Liver (tissue), 9 donors: ENCODE measurements around the gene CELF5. TPM values are rescaled to one million over a fixed set of nuclear protein-coding genes. Genes with fewer than 3 reads are reported as not detected.

Source experiments
- DNase-seq: peaks from one replicate; pipeline ENCODE4 v3.0.0-alpha.2; 2017; ENCODE audit warnings: low spot score
- H3K27ac ChIP-seq, 2 donors: one replicate each; pipeline ENCODE4 v1.7.0; 2013; ENCODE audit warnings: inconsistent platforms in 2 of 2, low read length in 2 of 2, control low read depth in 1 of 2, low read depth in 1 of 2, mild to moderate bottlenecking in 1 of 2
- H3K27me3 ChIP-seq, 4 donors: one replicate each; pipeline versions ENCODE4 v1.6.1 to v1.7.0; 2013; ENCODE audit warnings: low read length in 3 of 4, inconsistent platforms in 1 of 4, mild to moderate bottlenecking in 1 of 4, moderate library complexity in 1 of 4; ENCODE audit not compliant: control insufficient read depth in 4 of 4, insufficient read depth in 4 of 4
- H3K36me3 ChIP-seq, 4 donors: one replicate each; pipeline versions ENCODE4 v1.6.1 to v1.7.0; 2013; ENCODE audit warnings: low read length in 3 of 4, mild to moderate bottlenecking in 3 of 4, low read depth in 1 of 4, moderate library complexity in 1 of 4; ENCODE audit not compliant: control insufficient read depth in 4 of 4, insufficient read depth in 3 of 4
- H3K4me1 ChIP-seq, 4 donors: one replicate each; pipeline versions ENCODE4 v1.6.1 to v1.7.0; 2013; ENCODE audit warnings: low read length in 3 of 4, mild to moderate bottlenecking in 3 of 4, moderate library complexity in 1 of 4; ENCODE audit not compliant: control insufficient read depth in 4 of 4, insufficient read depth in 4 of 4
- H3K4me3 ChIP-seq, 3 donors: one replicate each; pipeline versions ENCODE4 v1.6.1 to v1.7.0; 2013; ENCODE audit warnings: low read length in 3 of 3, control low read depth in 1 of 3, low read depth in 1 of 3, mild to moderate bottlenecking in 1 of 3
- H3K9ac ChIP-seq, 2 donors: one replicate each; pipeline ENCODE4 v1.7.0; 2013; ENCODE audit warnings: low read length in 2 of 2, mild to moderate bottlenecking in 2 of 2, moderate library complexity in 2 of 2, control low read depth in 1 of 2, low read depth in 1 of 2
- H3K9me3 ChIP-seq, 4 donors: one replicate each; pipeline versions ENCODE4 v1.6.1 to v1.7.0; 2013; ENCODE audit warnings: low read length in 3 of 4; ENCODE audit not compliant: control insufficient read depth in 4 of 4
- ATF3 ChIP-seq: IDR thresholded peaks from 2 replicates; pipeline ENCODE4 v1.6.1; 2016; ENCODE audit warnings: antibody characterized with exemption
- EGR1 ChIP-seq, 2 donors: IDR thresholded peaks; 2 replicates each; pipeline ENCODE4 v1.6.1; 2016 to 2018; ENCODE audit warnings: antibody characterized with exemption in 2 of 2, low read depth in 2 of 2
- FOXA1 ChIP-seq: IDR thresholded peaks from 2 replicates; pipeline ENCODE4 v1.6.1; 2016; ENCODE audit warnings: antibody characterized with exemption
- FOXA2 ChIP-seq: IDR thresholded peaks from 2 replicates; pipeline ENCODE4 v1.6.1; 2016; ENCODE audit warnings: antibody characterized with exemption
- GABPA ChIP-seq, 2 donors: IDR thresholded peaks in 1 of 2; conservative IDR thresholded peaks in 1 of 2; 2 replicates each; pipeline ENCODE4 v1.6.1; 2016; ENCODE audit warnings: antibody characterized with exemption in 2 of 2, mild to moderate bottlenecking in 1 of 2, moderate library complexity in 1 of 2
- HNF4A ChIP-seq, 2 donors: conservative IDR thresholded peaks; 2 replicates each; pipeline ENCODE4 v1.6.1; 2016; ENCODE audit warnings: antibody characterized with exemption in 2 of 2, mild to moderate bottlenecking in 2 of 2
- HNF4G ChIP-seq: IDR thresholded peaks from 2 replicates; pipeline ENCODE4 v1.6.1; 2016; ENCODE audit warnings: antibody characterized with exemption
- JUND ChIP-seq, 2 donors: IDR thresholded peaks; 2 replicates each; pipeline ENCODE4 v1.6.1; 2016; ENCODE audit warnings: antibody characterized with exemption in 2 of 2
- NR2F2 ChIP-seq: IDR thresholded peaks from 2 replicates; pipeline ENCODE4 v1.6.1; 2016; ENCODE audit warnings: antibody characterized with exemption
- RAD21 ChIP-seq, 2 donors: IDR thresholded peaks; 2 replicates each; pipeline ENCODE4 v1.6.1; 2016; ENCODE audit warnings: antibody characterized with exemption in 2 of 2, mild to moderate bottlenecking in 2 of 2
- RXRA ChIP-seq, 2 donors: IDR thresholded peaks; 2 replicates each; pipeline ENCODE4 v1.6.1; 2017 to 2018; ENCODE audit warnings: antibody characterized with exemption in 2 of 2, mild to moderate bottlenecking in 1 of 2
- TAF1 ChIP-seq: conservative IDR thresholded peaks from 2 replicates; pipeline ENCODE4 v1.6.1; 2016; ENCODE audit warnings: antibody characterized with exemption, mild to moderate bottlenecking
- YY1 ChIP-seq: IDR thresholded peaks from 2 replicates; pipeline ENCODE4 v1.6.1; 2016; ENCODE audit warnings: antibody characterized with exemption, mild to moderate bottlenecking
- ZBTB33 ChIP-seq: IDR thresholded peaks from 2 replicates; pipeline ENCODE4 v1.6.1; 2016; ENCODE audit warnings: antibody characterized with exemption
- WGBS: extraction: QIAGEN DNeasy Blood & Tissue Kit; methylation state at CpG from one replicate; pipeline ENCODE4 v1.1.7; 2013; 5-methylcytosine and 5-hydroxymethylcytosine counted together
- polyA plus RNA-seq, 2 donors: library from polyadenylated mRNA; stranded (reverse) in 1 of 2; unstranded in 1 of 2; fragments of 200-250 nt in 1 of 2; fragments of >200 nt in 1 of 2; fragmentation: Nextera tagmentation in 1 of 2; extraction: Ambion mirVana in 1 of 2; gene quantifications; one replicate each; pipeline versions ENCODE4 v1.2.1 to v1.2.3, GENCODE V29; 2013 to 2015
- total RNA-seq, 2 donors: library from RNA; depleted of rRNA; stranded (reverse); fragments of >200 nt; gene quantifications; one replicate each; pipeline ENCODE4 v1.2.3, GENCODE V29; 2014
- TF ChIP-seq, protein P1 (sequence below): fragments of 150-350 bp; IDR thresholded peaks from 2 replicates; pipeline ENCODE4 v1.5.1; 2017; ENCODE audit warnings: improper control_type of control experiment, low read depth, low read length; ENCODE audit not compliant: missing input control
- TF ChIP-seq, protein P2 (sequence below): IDR thresholded peaks from 2 replicates; pipeline ENCODE4 v1.6.1; 2016; ENCODE audit warnings: antibody characterized with exemption
- donor health status: healthy.
- donor health status: healthy.
- donor health status: healthy.
- donor health status: healthy.
- donor health status: healthy.

The CELF5 gene
- total and polyA plus RNA-seq, 4 donors, result 0.06 to 0.50 (median 0.26) TPM

DNA sequence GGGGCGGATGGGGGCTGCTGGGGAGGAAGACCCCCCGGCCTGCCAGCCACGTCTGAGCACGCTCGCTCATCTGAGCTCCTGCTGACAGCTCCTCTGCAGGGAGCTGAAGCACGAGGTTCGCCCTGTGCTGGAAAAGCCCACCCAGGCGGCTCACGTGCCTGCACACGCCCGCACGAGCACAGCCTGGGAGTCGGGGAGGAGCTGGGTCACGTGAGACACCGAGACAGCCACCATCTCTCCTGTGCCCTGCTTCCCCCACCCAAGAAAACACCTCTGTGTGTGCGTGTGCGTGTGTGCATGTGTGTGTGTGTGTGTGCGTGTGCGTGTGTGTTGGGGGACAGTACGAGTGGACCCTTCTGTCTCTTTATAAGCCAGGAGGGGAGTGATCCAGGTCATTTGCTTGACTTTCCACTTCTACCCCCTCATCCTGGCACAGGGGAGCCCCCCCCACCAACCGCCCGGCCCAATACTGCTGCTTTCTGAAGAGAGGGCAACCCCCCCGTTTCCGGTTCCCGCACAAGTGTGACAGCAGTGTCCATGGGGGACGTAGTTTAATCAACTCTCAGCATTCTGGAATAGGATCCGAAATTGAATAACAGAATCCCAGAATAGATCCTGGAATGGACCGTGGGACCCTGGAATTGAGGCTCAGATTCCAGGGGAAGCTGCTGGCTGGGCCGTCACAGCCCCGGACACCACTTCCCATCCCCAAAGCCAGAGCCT lies 42.5 kb downstream of the CELF5 start (continued):
- TF ChIP-seq HNF4A (conservative IDR thresholded peaks at IDR 0.05), result no peak
- TF ChIP-seq, protein P1, sequence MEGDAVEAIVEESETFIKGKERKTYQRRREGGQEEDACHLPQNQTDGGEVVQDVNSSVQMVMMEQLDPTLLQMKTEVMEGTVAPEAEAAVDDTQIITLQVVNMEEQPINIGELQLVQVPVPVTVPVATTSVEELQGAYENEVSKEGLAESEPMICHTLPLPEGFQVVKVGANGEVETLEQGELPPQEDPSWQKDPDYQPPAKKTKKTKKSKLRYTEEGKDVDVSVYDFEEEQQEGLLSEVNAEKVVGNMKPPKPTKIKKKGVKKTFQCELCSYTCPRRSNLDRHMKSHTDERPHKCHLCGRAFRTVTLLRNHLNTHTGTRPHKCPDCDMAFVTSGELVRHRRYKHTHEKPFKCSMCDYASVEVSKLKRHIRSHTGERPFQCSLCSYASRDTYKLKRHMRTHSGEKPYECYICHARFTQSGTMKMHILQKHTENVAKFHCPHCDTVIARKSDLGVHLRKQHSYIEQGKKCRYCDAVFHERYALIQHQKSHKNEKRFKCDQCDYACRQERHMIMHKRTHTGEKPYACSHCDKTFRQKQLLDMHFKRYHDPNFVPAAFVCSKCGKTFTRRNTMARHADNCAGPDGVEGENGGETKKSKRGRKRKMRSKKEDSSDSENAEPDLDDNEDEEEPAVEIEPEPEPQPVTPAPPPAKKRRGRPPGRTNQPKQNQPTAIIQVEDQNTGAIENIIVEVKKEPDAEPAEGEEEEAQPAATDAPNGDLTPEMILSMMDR, result no peak
- no peak for TF ChIP-seq ATF3

- Histone ChIP-seq H3K36me3 (no peaks in the 10 kb centered on the region), H3K9me3 (peaks cover 0 to 3% (median 3%) of the 10 kb centered on the region in 4 donors), H3K9ac (no peak overlapping the region), H3K27me3 (peaks cover 0 to 7% (median 2%) of the 10 kb centered on the region in 4 donors), H3K4me3 (no peak overlapping the region), H3K27ac (no peak overlapping the region), H3K4me1 (no peaks in the 10 kb centered on the region)
- DNase-seq, result no peak
- TF ChIP-seq, protein P1, result no peak
- TF ChIP-seq NR2F2, result no peak
- no peak for TF ChIP-seq HNF4A (conservative IDR thresholded peaks at IDR 0.05)
- no peak for TF ChIP-seq EGR1 (IDR thresholded peaks at IDR 0.05; ENCODE audit: low read depth in 2 of 2)
- TF ChIP-seq RAD21 (IDR thresholded peaks at IDR 0.05), result no peak
- TF ChIP-seq YY1, result no peak
- no peak for TF ChIP-seq FOXA1
- TF ChIP-seq RXRA (IDR thresholded peaks at IDR 0.05), result no peak
- no peak for TF ChIP-seq JUND (IDR thresholded peaks at IDR 0.05)
- 80% methylated on average over 15 of the region's 15 CpGs for WGBS
Measured at GRCh38 chr19:3268326-3268725, 43.9 kb downstream of the CELF5 start.

GRCh38 chr19:3268763-3269162 lies 44.3 kb downstream of the CELF5 start:
- peaks cover 0 to 7% (median 2%) of the 10 kb centered on the region in 4 donors for H3K27me3 ChIP-seq
- 59% methylated on average over 6 of the region's 6 CpGs for WGBS
- TF ChIP-seq JUND (IDR thresholded peaks at IDR 0.05) (no peak), TAF1 (no peak), HNF4G (no peak), FOXA2 (no peak), ATF3 (no peak), ZBTB33 (no peak), FOXA1 (no peak), NR2F2 (no peak), RAD21 (IDR thresholded peaks at IDR 0.05) (no peak), EGR1 (IDR thresholded peaks at IDR 0.05; ENCODE audit: low read depth in 2 of 2) (no peak), YY1 (no peak), RXRA (IDR thresholded peaks at IDR 0.05) (no peak), GABPA (IDR thresholded peaks at IDR 0.05 in 1 of 2, conservative IDR thresholded peaks at IDR 0.05 in 1 of 2) (no peak), HNF4A (conservative IDR thresholded peaks at IDR 0.05) (no peak)
- TF ChIP-seq, protein P1, result no peak
- TF ChIP-seq, protein P2, sequence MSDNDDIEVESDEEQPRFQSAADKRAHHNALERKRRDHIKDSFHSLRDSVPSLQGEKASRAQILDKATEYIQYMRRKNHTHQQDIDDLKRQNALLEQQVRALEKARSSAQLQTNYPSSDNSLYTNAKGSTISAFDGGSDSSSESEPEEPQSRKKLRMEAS, result no peak

More at GRCh38 chr19:3268763-3269162, 44.3 kb downstream of the CELF5 start:
- Histone ChIP-seq H3K4me3 (no peak overlapping the region), H3K4me1 (no peaks in the 10 kb centered on the region), H3K36me3 (no peaks in the 10 kb centered on the region), H3K27ac (no peak overlapping the region), H3K9me3 (peaks cover 0 to 3% (median 3%) of the 10 kb centered on the region in 4 donors), H3K9ac (no peak overlapping the region)
- no peak for DNase-seq
